DND-41 (cell line): ENCODE measurements around the gene SYT10.

Experiments
- ATAC-seq: fragments of 200-7000 bp; cut with Tn5 transposase; 3 replicates; pipeline ENCODE4 v1.9.1; 2021; ENCODE audit warnings: low read depth; ENCODE audit not compliant: insufficient read depth
- DNase-seq: peaks from one replicate; pipeline ENCODE4 v3.0.0-alpha.2; 2020
- H2AFZ ChIP-seq: 2 replicates; pipeline ENCODE4 v1.6.0; 2012; ENCODE audit warnings: low read depth, low read length
- H3K27ac ChIP-seq: 2 replicates; pipeline ENCODE4 v1.5.1; 2012; ENCODE audit warnings: low read length, inconsistent platforms
- H3K27me3 ChIP-seq: fragments of 200-600 bp; sonication (generic); 2 replicates; pipeline ENCODE4 v1.6.0; 2012; ENCODE audit warnings: low read length, mild to moderate bottlenecking, inconsistent platforms; ENCODE audit not compliant: insufficient read depth, poor library complexity
- H3K36me3 ChIP-seq: 2 replicates; pipeline ENCODE4 v1.5.1; 2012; ENCODE audit warnings: low read length, inconsistent platforms; ENCODE audit not compliant: insufficient read depth
- H3K4me1 ChIP-seq: 2 replicates; pipeline ENCODE4 v1.5.1; 2012; ENCODE audit warnings: mild to moderate bottlenecking, low read length; ENCODE audit not compliant: insufficient read depth
- H3K4me2 ChIP-seq: 2 replicates; pipeline ENCODE4 v1.6.0; 2012; ENCODE audit warnings: mild to moderate bottlenecking, moderate library complexity, low read length, inconsistent platforms; ENCODE audit not compliant: insufficient read depth
- H3K4me3 ChIP-seq, 2 experiments: fragments of 200-600 bp in 1 of 2; shearing (Covaris generic) in 1 of 2; 2 replicates each; pipeline ENCODE4 v1.5.1; 2012 to 2016; ENCODE audit warnings: inconsistent platforms in 2 of 2, low read length in 2 of 2, mild to moderate bottlenecking in 2 of 2, low read depth in 1 of 2, moderate library complexity in 1 of 2
- H3K79me2 ChIP-seq: 2 replicates; pipeline ENCODE4 v1.6.0; 2012; ENCODE audit warnings: low read length, inconsistent platforms; ENCODE audit not compliant: insufficient read depth
- H3K9ac ChIP-seq: 2 replicates; pipeline ENCODE4 v1.6.0; 2012; ENCODE audit warnings: low read depth, mild to moderate bottlenecking, inconsistent platforms, low read length, moderate library complexity
- H3K9me3 ChIP-seq: 2 replicates; pipeline ENCODE4 v1.5.1; 2012; ENCODE audit warnings: low read length, moderate library complexity, mild to moderate bottlenecking, inconsistent platforms; ENCODE audit not compliant: insufficient read depth, severe bottlenecking
- H4K20me1 ChIP-seq: 2 replicates; pipeline ENCODE4 v1.6.0; 2012; ENCODE audit warnings: low read length; ENCODE audit not compliant: insufficient read depth
- EZH2 ChIP-seq: IDR thresholded peaks from 3 replicates; pipeline ENCODE4 v1.6.1; 2012; ENCODE audit warnings: borderline replicate concordance, low read depth, mild to moderate bottlenecking, moderate library complexity, low read length, inconsistent platforms; ENCODE audit not compliant: severe bottlenecking
- TF ChIP-seq, protein P1 (sequence below): IDR thresholded peaks from 2 replicates; pipeline ENCODE4 v1.5.1; 2012; ENCODE audit warnings: borderline replicate concordance, low read length, moderate library complexity, mild to moderate bottlenecking; ENCODE audit not compliant: poor library complexity, severe bottlenecking; ENCODE audit errors: extremely low read depth

The SYT10 gene

DNA sequence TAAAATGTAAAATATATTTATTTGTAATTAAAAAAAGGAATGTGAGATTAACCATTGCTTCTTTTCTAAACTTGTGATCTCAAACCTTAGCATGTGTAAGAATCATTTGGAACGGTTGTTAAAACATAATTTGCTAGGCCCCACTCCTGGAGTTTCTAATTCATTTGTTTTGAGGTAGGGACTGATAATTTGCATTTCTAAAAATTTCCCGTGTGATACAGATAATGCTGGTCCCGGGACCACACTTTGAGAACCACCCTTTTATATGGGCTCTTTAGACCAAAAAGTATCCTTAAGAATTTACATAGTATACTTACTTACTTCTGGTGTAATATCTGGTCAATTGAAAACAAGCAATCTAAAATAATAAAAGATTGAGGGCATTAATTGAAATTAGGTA lies 10.9 kb upstream of the SYT10 start:
- Histone ChIP-seq H2AFZ (no peak overlapping the region), H3K27ac (no peak overlapping the region), H4K20me1 (no peaks in the 10 kb centered on the region), H3K27me3 (no peaks in the 10 kb centered on the region), H3K4me2 (no peak overlapping the region), H3K9me3 (no peaks in the 10 kb centered on the region), H3K36me3 (no peaks in the 10 kb centered on the region), H3K9ac (no peak overlapping the region), H3K4me1 (no peaks in the 10 kb centered on the region), H3K4me3 (no peak overlapping the region), H3K79me2 (no peaks in the 10 kb centered on the region)
- no peak for DNase-seq
- TF ChIP-seq EZH2: no peak
- ATAC-seq: no peak

DNA sequence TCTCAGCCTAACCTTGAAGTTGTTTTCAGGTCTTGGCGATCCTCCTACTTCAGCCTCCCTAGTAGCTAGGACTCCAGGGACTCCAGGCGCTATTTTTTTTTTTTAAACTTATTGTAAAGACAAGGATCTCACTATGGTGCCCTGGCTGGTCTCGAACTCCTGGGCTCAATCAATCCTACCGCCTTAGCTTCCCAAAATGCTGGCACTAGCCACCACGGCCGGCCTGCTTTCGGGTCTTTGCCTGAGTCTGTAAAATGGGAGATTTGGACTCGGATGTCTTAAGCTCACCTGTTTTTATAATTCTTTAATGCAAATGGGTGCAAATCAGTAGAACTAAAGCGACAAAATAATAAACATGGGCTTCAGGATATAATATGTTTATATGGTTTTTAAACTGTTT lies 858 bp upstream of the SYT10 start:
- no peak overlapping the region for H3K4me2 ChIP-seq
- no peak overlapping the region for H3K4me3 ChIP-seq
- H3K27me3 ChIP-seq: no peaks in the 10 kb centered on the region
- TF ChIP-seq EZH2: no peak
- TF ChIP-seq, protein P1, sequence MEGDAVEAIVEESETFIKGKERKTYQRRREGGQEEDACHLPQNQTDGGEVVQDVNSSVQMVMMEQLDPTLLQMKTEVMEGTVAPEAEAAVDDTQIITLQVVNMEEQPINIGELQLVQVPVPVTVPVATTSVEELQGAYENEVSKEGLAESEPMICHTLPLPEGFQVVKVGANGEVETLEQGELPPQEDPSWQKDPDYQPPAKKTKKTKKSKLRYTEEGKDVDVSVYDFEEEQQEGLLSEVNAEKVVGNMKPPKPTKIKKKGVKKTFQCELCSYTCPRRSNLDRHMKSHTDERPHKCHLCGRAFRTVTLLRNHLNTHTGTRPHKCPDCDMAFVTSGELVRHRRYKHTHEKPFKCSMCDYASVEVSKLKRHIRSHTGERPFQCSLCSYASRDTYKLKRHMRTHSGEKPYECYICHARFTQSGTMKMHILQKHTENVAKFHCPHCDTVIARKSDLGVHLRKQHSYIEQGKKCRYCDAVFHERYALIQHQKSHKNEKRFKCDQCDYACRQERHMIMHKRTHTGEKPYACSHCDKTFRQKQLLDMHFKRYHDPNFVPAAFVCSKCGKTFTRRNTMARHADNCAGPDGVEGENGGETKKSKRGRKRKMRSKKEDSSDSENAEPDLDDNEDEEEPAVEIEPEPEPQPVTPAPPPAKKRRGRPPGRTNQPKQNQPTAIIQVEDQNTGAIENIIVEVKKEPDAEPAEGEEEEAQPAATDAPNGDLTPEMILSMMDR: no peak
- ATAC-seq: no peak
- no peaks in the 10 kb centered on the region for H3K36me3 ChIP-seq
- peaks cover 5% of the 10 kb centered on the region for H3K9me3 ChIP-seq
- H3K4me1 ChIP-seq: no peaks in the 10 kb centered on the region
- no peak overlapping the region for H3K27ac ChIP-seq
- DNase-seq: no peak
- no peak overlapping the region for H3K9ac ChIP-seq
- H4K20me1 ChIP-seq: no peaks in the 10 kb centered on the region
- no peak overlapping the region for H2AFZ ChIP-seq
- no peaks in the 10 kb centered on the region for H3K79me2 ChIP-seq

DNA sequence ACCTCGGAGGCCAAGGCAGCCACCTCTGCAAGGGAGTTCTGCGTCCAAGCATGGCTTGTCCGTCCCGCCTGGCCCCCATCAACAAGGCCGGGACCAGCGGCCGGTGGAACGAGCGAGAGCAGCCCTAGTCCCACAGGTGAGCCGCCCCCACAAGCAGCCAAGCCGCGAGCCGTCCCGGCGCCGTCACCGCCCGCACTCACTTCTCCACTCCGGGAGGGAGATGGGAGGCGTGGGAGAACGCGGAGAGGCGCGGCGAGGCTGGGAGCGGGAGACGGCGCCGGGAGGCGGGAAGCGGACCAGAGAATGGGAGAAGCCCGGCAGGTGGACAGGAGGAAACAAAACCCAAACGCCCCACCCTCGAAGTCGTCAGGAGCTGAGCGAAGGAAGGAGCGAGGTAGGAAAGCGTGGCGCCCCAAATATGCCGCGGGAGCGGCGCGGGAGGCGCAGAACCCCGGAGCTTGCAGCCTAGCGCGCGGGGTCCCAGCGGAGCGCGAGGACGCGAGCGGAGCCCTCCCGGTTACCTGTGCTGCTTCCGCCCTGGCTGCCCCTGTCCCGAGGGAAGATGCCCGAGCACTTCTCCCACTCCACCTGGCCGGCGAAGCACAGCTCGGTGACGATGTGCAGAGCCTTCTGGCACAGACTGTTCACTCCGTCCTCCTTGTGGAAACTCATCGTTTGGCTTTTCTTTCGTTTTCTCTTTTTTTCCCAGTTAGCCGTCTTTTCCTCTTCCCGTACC lies 600 bp downstream of the SYT10 start:
- Histone ChIP-seq H3K9me3 (peaks cover 5% of the 10 kb centered on the region), H3K4me3 (no peak overlapping the region), H3K79me2 (no peaks in the 10 kb centered on the region), H3K4me1 (no peaks in the 10 kb centered on the region), H4K20me1 (no peaks in the 10 kb centered on the region), H3K27ac (no peak overlapping the region), H3K27me3 (no peaks in the 10 kb centered on the region), H3K36me3 (no peaks in the 10 kb centered on the region), H2AFZ (no peak overlapping the region), H3K9ac (no peak overlapping the region), H3K4me2 (no peak overlapping the region)
- no peak for ATAC-seq
- no peak for DNase-seq
- TF ChIP-seq, protein P1: no peak
- TF ChIP-seq EZH2: no peak

DNA sequence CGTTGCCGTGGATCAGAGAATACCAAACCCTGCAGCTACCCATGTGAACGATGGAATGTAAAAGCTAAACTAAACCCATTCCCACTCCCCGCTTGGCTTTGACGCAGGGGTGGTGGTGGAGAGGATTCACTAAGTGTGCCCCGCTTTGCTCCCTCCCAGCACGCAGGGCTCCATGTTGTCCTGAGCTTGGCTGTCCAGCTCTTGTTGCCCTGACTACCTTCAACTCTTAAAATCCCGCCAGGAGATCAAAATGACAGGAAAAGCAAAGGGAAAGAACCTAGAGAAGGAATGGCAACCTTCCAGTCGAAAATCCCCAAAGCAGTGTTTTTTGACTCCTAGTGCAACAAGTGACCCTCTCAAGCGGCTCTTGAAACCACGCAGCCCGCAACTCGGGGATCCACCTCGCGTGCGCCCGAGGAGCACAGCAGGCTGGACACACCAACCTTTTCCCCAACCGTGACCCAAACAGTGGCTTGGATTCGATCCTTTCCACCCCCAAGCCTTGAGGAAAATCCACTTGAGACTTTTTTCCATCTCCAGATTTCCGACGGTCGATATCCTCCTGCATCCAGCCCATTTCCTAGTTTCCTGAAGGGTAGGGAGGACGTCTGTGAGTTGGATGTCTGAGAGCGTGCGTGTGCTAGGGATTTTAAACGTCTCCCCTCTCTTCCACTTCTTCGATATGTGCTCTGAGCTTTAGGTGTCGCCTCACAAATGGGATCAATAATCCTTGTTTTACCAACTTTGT lies 1.4 kb downstream of the SYT10 start:
- Histone ChIP-seq H3K4me2 (no peak overlapping the region), H3K4me3 (no peak overlapping the region), H4K20me1 (no peaks in the 10 kb centered on the region), H3K9me3 (peaks cover 5% of the 10 kb centered on the region), H3K9ac (no peak overlapping the region), H3K79me2 (no peaks in the 10 kb centered on the region), H3K27me3 (no peaks in the 10 kb centered on the region), H3K27ac (no peak overlapping the region), H2AFZ (no peak overlapping the region), H3K36me3 (no peaks in the 10 kb centered on the region), H3K4me1 (no peaks in the 10 kb centered on the region)
- ATAC-seq: no peak
- no peak for TF ChIP-seq EZH2
- TF ChIP-seq, protein P1: no peak
- DNase-seq: no peak
